ENCODE results near the gene SORBS1. TPM values are rescaled to one million over a fixed set of nuclear protein-coding genes. Genes with fewer than 3 reads are reported as not detected.
A peak's percentile ranks its signal among the peaks of the same experiment; 100 is the strongest.

SORBS1 gene
- total and polyA plus RNA-seq, 9 of the 15 experiments (the other 6 are each of a cell fraction or from before 2014, with no cell fraction given) = 2.0 to 13.3 (median 6.5) TPM

DNA sequence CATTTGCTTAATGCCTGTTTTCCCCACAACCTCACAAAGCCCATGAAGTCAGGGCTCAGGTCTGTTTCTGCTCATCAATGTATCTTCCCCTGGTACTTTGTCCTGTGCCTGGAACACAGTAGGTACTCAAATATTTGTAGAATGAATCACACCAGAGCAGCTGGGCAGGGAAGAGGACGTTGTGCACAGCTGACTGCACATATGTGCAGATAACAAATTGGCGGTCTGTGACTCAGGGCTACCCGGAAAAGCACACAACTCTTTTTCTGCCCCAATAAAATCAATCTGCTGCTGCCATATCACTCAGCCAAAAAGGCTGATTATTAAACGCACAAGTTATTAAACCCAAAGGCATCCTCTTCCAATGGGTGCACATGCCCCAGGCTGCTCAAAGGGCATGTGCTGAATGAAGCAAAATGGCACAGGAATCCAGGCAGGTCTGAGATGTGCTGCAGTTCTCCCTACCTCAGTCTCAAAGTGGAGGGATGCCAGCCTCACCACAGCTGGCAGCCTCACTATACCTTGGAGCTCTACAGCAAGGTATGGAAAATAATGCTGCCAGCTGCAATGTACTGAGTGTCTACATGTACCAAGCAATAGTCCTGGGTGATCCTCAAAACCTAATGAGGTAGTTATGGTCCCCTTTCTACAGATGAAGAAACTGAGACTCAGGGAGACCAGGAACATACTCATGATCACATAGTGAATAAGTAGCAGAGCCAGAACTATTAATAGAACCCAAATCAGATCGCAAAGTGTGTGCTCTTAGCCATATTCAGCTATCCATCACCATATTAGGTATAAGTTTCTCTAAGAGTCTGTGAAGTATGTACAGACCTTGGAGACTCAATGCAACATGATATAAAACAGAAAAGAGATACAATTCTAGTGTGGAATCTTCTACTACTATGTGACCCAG, 43.4 kb downstream of the SORBS1 start (continued):
- TF ChIP-seq ZNF318 (IDR thresholded peaks at IDR 0.05; ENCODE audit: borderline replicate concordance in 1 of 2, low read depth in 1 of 2) (peak in 1 of 2 experiments; percentile 100; a peak in 2 of 4 replicates), KDM1A (IDR thresholded peaks at IDR 0.05) (peak; percentile 75 to 82), CBFA2T3 (IDR thresholded peaks at IDR 0.05) (peak; percentile 92), ETV6 (IDR thresholded peaks at IDR 0.05; ENCODE audit: borderline replicate concordance in 1 of 2, low read depth in 2 of 2, low read length in 1 of 2) (0 out of 4 replicates have a peak, but pooled peaks of 1 of the 2 experiments have one; percentile 61), ETV6 (CRISPR knock-in tag; IDR thresholded peaks at IDR 0.05; ENCODE audit: borderline replicate concordance) (no peak), MTA3 (IDR thresholded peaks at IDR 0.05; ENCODE audit: borderline replicate concordance) (0 out of 2 replicates have a peak, but pooled peaks have one; percentile 28), FOSL1 (tag; conservative IDR thresholded peaks at IDR 0.05) (peak; percentile 99), JUND (IDR thresholded peaks at IDR 0.05; ENCODE audit: borderline replicate concordance, low read depth, low read length) (peak; percentile 99), JUND (tag; IDR thresholded peaks at IDR 0.05; ENCODE audit: borderline replicate concordance, low read depth, low read length) (peak; percentile 99; the same call in 2 of the 3 replicates), CXXC5 (CRISPR knock-in tag; IDR thresholded peaks at IDR 0.05) (peak; percentile 97), DPF2 (IDR thresholded peaks at IDR 0.05) (peak; percentile 93), TOE1 (IDR thresholded peaks at IDR 0.05; ENCODE audit: borderline replicate concordance) (no peak), TOE1 (CRISPR knock-in tag; IDR thresholded peaks at IDR 0.05; ENCODE audit: borderline replicate concordance, low read depth) (no peak), CTBP1 (IDR thresholded peaks at IDR 0.05; ENCODE audit: borderline replicate concordance) (peak; percentile 82; the same call in 1 of the 2 replicates), SAP30 (IDR thresholded peaks at IDR 0.05; ENCODE audit: borderline replicate concordance, insufficient read depth, low read depth, low read length, poor library complexity, severe bottlenecking) (no peak)
- TF ChIP-seq, protein P1, sequence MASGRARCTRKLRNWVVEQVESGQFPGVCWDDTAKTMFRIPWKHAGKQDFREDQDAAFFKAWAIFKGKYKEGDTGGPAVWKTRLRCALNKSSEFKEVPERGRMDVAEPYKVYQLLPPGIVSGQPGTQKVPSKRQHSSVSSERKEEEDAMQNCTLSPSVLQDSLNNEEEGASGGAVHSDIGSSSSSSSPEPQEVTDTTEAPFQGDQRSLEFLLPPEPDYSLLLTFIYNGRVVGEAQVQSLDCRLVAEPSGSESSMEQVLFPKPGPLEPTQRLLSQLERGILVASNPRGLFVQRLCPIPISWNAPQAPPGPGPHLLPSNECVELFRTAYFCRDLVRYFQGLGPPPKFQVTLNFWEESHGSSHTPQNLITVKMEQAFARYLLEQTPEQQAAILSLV (tag; IDR thresholded peaks at IDR 0.05) = no peak
